GM12892 (cell line): ENCODE measurements around the gene C13orf42.

Source experiments
- POLR2A ChIP-seq: IDR thresholded peaks from 2 replicates; pipeline ENCODE4 v1.6.1; 2011; ENCODE audit warnings: low read depth, low read length, control low read depth
- POLR2AphosphoS5 ChIP-seq: IDR thresholded peaks from 2 replicates; pipeline ENCODE4 v1.6.1; 2011; ENCODE audit warnings: low read depth, low read length, control low read depth
- TAF1 ChIP-seq: IDR thresholded peaks from 2 replicates; pipeline ENCODE4 v1.6.1; 2011; ENCODE audit warnings: low read depth, mild to moderate bottlenecking, control low read depth, low read length, borderline replicate concordance

GRCh38 chr13:51066091-51066831 lies 44.8 kb downstream of the C13orf42 start:
- TF ChIP-seq POLR2A (no peak), POLR2AphosphoS5 (no peak), TAF1 (no peak)
